NCI-H1930 (cell line): ENCODE data around the gene RER1.
"Not testable (repeated sequence)": the region's sequence is repeated elsewhere in the genome, so short reads cannot be mapped to it uniquely, and the experiment has no call there.

Source experiments
- DNase-seq, 2 experiments: peaks; one replicate each; lab custom pipeline; 2025; lab: John Stamatoyannopoulos, UW

Gene RER1

DNA sequence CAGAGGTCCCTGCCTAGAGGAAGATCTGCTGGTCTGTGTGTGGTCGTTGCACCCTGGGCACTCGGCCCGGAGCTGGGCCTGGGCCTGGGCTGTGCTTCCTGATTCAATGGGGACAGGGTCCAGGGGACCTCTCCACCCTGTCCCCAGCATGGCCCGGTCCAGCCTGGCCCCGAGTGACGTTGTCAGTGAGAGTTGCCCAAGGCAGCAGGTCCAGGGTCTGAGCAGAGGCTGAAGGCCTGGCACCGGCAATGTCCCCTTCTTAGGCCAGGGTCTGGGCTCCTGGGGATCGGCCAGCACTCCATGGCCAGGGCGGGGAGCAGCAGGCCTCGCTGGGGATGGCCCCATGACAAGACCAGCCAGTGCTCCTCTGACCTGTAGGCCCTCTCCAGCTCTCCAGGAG lies 36.3 kb downstream of the RER1 start:
- DNase-seq, result no peak

GRCh38 chr1:2428490-2428889 lies 36.8 kb downstream of the RER1 start:
- DNase-seq, result no peak

DNA sequence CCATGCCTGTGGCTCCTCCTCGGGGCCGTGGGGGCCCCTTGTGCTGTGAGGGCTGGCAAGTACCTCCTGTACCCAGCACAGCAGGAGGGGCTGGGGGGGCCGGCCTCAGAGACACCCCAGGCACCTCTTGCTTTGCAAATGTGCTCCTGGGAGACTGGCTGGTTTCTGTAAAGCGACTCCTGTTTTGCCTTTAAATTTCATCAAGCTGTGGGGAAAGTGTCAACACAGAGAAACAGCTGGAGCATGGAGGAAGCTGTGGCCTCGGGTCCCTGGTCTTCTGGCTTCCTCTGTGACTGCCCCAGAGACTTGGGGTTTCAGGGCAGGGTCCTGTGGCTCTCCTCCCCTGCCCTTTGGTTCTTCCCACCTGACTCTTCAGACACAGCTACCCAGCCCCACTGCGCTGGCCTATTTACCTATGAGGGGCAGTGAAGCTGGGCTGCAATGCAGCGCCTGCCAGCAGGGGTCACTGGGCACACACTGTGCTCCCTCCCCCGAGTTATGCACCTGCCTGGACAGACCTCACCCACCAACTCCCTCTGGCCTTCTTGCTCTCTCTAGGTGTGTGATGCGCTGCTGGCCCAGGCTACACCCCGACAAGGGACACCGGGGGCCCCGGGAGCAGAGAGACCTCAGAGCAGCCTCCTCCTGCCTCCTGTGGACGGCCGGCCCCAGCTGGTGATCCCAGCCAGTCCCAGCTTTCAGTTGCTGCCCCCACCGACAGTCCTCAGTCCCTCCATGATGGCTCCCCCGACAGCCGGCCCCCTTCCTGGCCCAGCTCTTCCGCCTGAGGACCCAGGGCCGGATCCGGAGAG lies 38.3 kb downstream of the RER1 start:
- DNase-seq, result no peak

GRCh38 chr1:2430592-2430973 lies 38.9 kb downstream of the RER1 start:
- no peak for DNase-seq

- no peak for DNase-seq
Observed at GRCh38 chr1:2431103-2431502, 39.5 kb downstream of the RER1 start.

GRCh38 chr1:2431518-2431917 lies 39.9 kb downstream of the RER1 start:
- no peak for DNase-seq

DNA sequence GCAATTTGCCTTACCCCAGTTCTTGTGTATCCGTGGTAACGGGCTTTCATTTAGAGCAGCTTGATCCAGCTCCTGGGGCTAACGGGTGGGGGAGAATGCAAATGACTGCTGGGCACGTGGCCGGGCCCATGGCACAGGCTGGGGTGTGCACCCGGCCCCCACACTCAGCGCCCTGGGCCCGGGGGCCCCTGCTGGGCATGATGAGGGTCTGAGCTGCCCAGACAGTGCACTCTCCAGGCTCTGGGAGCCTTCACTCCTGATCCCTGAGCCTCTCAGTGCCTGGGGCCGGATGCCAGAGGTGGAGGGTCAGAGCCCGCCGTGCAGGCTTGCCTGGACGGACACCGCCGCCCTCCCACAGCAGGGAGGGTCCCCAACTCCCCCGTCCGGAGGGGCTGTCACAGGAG lies 40.8 kb downstream of the RER1 start:
- DNase-seq, result no peak

DNA sequence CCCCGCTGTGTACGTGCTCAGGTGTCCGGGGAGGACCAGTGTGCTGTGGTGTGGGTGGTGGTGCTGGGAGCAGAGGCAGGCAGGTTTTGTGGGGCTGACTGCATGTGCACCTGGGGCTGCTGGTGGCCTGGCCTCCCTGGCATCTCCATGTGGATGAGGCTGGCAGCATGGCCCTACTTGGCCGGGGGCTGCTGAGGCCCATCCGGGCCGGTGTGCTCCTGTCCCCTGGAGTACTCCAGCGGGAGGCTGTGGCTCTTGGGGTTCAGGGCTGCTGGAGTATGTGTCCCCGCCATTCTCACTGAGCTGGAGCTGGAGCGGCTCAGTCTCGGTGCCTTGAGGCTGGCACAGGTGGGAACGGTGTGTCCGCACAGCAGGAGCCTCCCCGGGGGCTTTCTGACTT lies 41.6 kb downstream of the RER1 start:
- no peak for DNase-seq

- no peak for DNase-seq
Observed at GRCh38 chr1:2433936-2434655, 42.5 kb downstream of the RER1 start.

GRCh38 chr1:2435091-2435490 lies 43.5 kb downstream of the RER1 start:
- no peak for DNase-seq

DNA sequence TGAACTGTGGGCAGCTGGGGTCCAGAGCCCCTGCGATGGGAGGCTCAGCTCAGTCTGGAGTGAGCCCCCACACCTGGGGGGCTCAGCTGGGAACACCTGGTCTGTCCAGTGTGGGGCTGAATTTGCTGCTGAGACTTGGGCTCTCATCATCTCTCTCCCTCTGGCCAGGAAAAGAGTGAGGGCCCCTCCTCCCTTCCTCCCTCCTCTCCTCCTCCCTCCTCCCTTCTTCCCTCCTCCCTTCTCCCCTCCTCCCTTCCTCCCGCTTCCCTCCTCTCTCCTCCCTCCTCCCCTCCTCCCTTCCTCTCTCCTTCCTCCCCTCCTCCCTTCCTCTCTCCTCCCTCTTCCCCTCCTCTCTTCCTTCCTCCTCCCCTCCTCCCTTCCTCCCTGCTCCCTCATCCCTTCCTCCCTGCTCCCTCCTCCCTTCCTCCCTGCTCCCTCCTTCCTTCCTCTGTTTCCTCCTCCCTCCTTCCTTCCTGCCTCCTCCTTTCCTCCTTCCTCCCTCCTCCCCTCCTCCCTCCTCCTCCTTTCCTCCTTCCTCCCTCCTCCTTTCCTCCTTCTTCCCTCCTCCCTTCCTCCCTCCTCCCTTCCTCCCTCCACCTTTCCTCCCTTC lies 44.2 kb downstream of the RER1 start:
- DNase-seq, result no peak

DNA sequence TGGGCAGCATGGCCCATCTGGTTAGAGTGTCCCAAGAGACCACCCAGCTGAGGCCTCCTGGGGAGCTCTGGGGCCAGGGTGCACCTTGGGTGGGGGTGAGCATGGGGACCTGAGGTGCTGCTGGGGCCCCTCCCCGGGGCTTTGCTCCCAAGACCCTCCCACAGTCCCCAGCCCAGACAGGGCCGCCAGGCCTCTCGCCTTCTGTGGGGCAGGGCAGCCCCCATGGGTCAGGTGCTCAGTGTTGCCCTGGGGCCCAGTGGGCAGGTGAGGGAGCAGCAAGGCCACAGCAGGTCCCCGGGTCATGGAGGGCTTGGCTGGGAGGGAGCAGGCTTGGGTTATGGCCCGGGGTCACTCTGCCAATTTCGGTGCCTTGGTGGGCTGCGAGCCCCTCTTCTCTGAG lies 45.2 kb downstream of the RER1 start:
- DNase-seq, result no peak

GRCh38 chr1:2437617-2438016 lies 46.0 kb downstream of the RER1 start:
- DNase-seq, result no peak

GRCh38 chr1:2438038-2438437 lies 46.4 kb downstream of the RER1 start:
- no peak for DNase-seq

DNA sequence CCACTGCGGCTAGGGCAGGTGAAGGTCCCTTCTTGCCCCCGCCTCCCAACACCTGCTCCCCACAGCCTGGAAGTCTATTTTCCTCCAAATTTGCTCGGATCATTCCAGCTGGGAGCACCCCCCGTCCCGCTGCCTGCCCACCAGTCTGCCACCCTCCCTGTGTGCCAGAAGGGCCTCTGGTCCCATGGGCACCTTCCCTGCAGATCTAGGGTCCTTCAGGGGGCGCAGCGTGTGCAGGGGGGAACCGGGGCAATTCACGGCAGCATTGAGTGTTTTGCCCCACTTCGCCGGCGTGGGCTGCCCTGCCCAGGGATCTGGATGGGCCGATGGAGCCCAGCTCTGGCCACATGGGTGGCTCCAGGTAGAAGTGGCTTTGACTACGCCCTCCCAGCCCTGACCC lies 47.0 kb downstream of the RER1 start:
- DNase-seq, result no peak

- no peak for DNase-seq
Observed at GRCh38 chr1:2439369-2439768, 47.7 kb downstream of the RER1 start.

GRCh38 chr1:2440346-2440745 lies 48.7 kb downstream of the RER1 start:
- DNase-seq, result not testable (repeated sequence)

GRCh38 chr1:2441746-2442145 lies 50.1 kb downstream of the RER1 start:
- no peak for DNase-seq

- DNase-seq, result no peak
Observed at GRCh38 chr1:2442661-2443060, 51.0 kb downstream of the RER1 start.

GRCh38 chr1:2443277-2444137 lies 51.9 kb downstream of the RER1 start:
- no peak for DNase-seq

DNA sequence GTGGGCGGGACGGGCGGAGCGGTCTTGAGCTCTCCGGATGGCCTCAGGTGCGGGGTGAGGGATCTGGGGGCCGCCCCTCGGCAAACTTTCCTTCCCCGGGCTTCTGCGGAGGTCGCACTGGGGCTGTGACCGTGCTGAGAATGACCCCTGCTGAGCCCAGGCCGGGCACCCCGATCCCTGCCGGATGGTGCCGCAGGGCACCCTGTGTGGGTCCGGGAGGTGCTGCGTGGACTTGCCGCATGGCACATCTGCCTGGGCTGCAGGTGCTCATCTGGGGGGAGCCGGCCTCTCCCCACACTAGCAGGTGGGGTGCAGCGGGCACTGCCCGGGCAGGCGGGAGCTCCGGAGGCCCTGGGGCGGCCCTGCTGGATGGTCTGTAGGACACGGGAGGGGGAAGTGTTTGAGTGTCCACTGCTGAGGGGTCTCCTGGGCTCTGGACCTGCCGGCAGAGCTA lies 52.5 kb downstream of the RER1 start:
- DNase-seq, result no peak

- no peak for DNase-seq
Observed at GRCh38 chr1:2445162-2445822, 53.7 kb downstream of the RER1 start.
